NCI-H82 (cell line): ENCODE measurements around the gene DLX2.

Source experiments
- DNase-seq: peaks from one replicate; lab custom pipeline; 2025; lab: John Stamatoyannopoulos, UW

DLX2 gene

DNA sequence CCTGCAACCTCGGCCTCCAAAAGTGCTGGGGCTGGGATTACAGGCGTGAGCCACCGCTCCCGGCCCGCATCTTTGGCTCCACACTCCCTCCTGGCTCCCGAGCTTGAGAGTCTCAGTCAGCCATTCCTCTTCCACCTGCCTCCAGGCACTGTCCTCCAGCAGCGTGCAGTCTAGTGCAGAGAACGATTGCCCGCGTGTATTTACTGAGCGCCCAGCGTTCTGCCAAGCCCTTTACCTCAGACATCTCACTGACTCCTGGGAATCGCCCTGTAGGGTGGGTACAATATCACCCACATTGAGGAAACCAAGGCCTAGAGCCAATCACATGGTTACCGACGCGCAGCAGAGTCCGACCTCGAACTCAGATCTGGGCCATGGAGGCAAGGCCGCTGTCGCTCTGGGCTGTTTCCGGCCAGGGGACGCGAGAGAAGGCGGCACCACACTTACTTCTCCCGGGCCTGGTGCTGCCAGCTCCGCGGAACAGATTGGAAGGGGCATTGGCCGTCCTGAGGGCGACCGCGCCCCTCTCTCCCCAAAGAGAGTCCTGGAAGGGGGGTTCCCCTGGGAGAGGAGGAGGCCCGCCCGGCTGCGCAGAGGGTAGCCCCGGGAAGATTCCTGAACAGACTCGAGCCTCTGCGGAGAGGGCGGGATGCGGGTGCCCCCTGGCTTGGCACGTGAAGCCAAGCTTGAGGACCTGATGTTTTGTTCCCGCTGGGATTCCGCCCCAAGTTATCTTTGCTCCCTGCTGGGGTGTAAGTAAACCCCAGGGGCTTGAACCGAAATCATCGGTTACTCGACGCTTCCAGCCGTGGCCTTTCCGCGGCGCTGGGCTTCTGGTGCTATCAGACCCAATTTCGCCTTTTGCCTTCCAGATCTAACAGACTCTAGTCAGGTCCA is 5.2 kb upstream of the DLX2 start:
- no peak for DNase-seq

DNA sequence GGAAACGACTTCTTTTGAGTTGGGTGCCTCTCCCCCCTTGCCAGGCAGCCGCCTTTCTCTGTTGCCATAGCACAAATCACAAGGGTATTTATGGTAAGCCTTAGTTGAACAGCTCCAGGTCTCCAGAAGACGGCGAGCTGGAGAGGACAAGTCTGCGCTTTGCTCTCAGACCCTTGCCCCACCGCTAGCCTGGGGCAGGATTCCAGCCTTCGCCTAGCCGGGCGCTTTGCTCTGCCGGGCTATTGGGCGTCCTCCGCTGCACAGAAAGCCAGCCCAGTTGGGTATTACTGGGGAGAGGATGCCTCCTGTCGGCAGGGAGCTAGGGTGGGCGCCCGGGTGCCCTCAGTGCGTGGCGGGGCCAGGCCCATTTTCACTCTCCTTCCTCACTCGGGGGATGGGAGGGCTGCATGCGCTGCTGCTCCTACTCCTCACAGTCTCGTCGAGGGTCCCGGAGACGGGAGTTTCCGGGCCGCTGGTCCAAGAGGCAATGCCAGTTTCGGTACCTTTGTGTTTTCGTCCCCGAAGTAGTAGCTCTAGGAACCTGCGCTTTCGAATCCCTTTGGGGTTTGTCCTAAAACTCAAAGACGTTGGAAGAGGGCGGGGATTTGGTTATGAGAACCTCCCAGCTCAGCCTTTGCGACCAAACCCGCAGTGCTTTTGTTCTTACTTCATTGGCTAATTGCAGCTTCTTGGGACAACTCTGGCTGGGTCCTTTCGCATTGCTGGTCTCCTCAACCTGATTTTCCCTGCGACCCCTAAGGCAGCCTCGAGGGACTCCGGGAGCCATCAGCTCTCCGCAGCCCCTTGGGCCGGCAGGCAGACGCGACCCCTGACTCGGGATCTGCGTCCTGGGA is 3.6 kb upstream of the DLX2 start:
- DNase-seq, result peak; percentile 78

DNA sequence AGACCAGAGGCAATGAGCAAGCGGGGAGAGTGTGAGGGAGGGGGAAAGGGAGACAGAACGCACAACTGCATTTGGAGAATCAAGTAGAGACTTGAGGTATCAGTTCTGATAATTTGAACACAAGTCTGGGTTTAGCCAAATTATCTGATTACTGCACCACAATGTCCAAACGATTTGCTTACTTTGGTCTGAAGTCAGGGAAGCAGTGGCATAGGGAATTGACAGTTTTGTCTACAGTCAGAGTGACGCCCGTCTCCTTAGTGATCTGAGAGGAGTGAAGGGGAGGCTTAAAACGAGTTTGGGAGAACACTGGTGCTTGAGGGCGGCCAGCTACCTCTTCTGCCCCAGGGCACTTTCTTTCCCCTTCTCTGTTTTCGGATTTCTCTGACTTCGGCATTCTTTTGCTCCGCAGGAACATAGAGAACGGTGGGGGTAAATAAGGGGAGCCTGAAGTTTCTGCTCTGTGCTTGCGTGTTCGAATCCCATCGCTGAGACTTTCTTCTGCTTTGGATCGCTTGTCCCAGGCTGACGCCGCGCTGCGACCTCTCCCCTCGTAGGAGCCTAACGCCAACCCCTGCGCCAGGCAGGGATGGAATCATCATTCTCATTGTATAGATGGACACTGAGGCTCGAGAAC is 2.9 kb upstream of the DLX2 start:
- DNase-seq, result no peak

DNA sequence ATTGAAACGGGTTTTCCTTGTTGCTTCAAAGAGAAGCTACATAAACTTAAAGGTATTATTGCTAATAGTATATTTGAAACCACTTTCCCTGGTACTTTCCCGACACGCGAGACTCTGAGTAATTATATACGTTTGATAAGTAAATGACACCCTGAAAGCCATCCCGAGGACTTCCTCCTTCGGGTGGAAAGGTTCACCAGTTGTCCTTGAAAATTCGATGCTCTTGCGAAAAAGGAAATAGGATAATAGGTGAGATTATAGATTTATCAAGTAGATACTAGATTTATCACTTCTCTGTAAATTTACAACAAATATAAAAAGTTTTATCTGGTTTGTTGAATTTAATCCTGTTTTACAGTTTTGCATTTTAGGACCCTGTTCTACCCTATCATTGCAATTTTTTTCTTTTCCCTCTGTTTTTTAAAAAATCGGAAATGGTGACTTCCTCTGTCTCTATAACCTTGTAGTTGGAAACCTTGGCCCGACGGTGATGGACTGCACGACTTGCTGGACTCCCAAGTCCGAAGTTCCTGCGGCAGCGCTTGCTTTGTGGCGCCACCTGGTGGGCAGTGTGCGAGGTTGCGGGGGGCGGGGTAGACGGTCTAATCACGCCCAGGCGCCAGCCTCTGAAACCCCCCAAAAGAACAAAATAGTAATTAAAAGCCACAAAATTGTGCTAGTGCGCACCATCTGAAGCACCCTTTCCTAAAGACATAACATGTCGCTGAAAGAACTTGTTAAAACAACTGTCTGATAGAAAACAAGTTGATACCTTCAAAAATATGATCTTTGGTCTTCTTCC is 972 bp upstream of the DLX2 start:
- DNase-seq, result peak; percentile 87

DNA sequence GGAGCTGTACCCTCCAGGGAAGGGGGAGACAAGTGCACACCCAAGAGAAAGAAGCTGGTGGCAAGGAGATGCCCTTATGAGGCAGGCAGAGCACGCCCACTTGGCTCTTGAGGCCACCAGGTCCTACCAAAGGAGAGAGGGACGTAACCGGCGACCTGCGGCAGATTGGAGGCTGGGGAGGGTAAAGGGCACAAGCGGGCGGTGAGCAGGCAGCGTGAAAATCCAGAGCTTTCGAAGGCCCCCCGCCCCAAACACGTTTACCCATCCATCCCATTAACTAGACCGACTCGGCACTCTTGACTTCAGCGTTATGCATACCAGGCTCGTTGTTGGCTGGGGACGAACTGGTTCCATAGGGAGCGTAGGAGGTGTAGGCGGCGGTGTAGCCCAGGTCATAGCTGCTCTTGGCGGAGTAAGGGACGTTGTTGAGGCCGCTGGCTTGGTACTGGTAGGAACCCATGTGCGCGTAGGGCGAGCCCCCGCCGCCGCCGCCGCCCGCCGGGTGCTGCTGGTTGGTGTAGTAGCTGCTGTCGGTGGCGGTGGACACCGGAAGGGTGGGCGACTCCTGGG is 794 bp downstream of the DLX2 start:
- peak; percentile 69 for DNase-seq

DNA sequence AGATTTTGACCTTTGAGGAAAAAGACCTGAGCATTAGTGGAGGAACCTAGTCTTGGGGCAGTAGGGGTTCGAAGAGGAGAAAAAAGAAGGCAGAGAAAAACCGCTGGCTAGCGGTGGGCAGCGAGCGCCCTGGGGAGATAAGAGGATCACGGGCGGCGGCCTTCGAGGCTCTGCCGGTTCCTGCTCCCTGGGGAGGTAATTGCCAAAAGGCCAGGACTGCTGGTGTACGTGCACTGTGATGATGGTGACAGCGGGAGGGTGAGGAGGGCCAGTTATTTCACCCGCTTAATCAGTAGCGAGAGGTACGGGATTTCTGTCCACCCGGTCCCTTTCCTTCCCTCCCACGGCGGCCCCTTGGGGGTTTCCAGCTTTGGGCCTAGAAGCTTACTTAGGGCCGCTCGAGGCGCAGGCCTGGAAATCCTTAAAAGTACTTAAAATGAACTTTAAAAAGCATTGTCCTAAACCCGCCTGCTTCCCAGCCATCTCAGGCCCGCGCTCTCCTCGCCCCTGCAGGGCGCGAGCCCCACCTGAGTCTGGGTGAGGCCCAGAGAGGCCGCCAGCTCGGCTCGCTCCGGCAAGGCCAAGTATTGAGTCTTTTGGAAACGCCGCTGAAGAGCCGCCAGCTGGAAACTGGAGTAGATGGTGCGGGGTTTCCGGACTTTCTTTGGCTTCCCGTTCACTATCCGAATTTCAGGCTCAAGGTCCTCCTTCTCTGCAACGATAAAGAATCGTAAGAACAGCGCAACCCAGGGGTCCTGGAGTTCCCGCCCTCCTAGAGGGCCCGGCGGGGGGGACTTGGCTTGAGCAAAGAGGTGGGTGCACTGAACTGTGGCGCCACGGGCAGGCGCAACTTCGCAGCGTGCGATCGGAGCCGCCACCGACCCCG is 1.5 kb downstream of the DLX2 start:
- DNase-seq, result peak; percentile 63

DNA sequence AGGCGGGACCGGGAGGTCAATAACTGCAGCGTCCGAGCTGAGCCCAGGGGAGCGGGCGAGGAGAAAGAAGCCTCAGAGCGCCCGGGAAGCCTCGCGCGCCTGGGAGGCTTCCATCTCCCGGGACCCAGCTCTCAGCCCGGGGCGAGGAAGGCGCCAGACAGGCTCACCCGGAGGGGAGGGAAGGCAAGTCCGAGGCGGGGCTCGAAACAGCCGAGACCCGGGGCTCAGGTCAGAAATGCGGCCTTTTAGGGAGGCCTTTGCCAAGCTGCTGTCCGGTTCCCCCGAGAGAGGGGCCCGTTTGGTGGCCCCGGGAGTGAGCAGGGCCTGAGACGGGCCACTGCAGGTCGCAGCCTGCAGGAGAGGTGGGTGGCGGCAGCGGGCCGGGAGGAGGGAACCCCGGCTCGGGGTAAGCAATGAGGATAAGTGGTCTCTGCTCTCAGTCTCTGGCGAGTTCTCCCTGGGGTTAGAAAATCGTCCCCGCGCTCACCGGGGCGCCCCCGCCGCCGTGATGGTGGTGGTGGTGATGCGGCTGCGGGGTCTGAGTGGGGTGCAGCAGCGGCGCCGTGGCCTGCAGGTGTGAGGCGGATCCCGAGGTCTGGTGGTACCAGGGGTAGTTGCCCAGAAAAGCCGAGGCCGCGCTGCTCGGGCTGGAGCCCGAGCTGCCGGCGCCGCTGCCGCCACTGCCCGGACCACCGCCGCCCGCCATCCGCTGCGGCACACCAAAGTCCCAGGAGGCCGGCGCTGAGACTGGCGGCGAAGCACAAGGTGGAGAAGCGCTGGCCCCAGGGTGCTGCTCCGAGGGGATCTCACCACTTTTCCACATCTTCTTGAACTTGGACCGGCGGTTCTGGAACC is 2.4 kb downstream of the DLX2 start:
- DNase-seq, result peak; percentile 58

DNA sequence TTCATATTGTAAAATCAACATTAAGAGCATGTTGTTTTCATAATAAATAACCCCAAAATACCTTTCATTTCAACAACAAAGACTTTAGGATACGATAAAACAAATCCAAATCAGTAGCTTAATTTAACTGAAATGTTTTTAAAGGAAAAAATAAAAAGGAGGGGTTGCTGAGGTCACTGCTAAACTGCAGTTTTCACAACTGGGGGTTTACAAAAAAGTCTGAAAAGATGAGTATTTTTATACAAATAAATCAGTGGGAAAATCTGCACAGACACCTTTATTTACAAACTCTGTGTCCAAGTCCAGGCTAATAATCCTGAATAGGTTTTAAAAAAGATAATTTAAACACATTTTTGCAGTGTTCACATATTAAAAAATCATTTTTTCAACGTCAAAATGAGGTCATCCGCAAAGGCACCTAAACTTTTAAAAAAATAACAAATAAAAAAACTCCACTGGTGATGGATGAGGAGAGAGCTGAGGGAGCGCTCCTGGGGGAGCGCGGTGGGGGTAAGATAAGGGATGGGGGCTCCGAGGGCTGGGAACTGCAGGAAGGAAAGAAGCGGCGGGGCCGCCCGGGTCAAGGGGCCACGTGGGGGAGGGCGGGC is 3.1 kb downstream of the DLX2 start:
- no peak for DNase-seq

DNA sequence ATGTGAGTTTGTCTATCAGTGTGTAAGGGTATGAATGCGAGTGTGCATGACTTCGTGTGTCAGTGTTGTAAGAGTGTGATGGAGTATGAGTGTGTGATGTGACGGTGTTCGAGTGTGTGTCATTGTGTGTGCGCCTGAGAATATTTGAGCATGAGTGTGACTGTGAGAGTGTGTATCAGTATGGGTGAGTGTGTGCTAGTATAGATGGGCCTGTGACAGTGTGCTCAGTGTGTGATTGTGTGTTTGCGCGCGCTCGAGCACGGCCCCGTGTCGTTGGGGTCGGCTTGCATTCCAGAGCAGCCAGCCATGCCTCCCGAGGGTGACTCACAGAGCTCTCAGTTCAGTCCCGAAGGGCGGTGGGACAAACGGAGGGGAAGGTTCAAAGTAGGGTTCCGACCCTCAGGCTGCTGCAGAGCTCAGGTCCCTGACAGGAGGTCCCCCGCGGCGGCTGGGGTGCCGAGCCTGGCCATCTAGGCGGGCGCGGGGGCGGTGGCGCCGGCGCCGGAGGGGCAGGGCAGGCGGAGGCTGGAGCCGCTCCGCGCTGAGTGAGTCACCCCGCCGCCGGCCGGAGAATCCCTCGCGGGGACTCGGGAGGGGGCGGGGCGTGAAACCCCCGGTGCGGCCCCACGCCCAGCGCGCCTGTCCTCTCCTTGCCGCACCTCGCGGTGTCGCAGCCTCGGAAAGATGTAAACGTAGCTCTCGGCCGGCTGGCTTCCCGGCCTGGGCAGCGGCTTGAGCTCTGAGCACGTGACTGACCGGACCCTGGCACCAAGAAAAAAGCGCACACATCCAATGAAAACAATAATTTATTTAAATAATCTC is 3.8 kb downstream of the DLX2 start:
- peak; percentile 45 for DNase-seq

DNA sequence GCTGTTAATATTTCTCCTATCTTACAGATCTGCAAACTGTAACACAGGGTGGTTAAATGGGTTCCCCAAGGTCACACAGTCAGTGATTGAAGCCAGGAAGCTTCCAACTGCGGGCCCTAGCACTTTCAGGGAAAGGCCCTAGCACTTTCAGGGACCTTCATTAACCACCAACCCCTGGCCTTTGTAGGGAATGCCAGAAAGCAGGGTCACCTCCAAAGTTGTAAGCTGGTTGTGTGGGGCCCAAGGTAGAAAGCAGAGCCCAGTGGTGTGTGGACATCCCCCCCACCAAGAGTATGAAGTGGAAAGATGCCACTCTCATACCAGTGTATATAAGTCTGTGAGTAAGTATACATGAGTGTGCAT is 4.4 kb downstream of the DLX2 start:
- no peak for DNase-seq

DNA sequence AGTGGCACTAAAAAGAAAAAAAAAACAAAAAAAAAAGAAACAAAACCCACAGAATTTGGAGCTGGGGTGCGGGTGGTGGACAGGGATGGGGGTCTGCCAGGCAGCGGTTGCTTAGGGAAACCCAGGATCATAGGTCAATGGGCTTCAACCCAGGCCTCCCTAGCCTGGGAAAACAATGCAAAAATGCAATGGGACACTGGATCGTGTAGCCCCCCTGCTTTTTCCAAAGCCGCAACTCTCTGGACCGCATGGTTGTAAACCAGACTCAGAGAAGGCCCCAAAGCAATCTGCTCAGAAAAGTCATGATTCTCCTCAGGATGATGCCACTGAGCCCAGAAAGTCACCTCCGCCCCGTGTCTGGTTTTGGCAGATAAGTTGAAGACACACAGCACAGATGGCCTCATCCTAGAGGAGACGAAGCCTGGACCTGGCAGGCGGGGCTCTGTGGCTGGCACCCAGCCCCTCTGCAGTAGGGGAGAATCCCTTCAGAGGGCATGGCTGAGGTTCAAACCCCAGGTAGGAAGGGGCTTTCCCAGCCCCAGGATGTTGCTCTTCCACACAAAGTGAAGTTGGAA is 5.1 kb downstream of the DLX2 start:
- peak; percentile 25 for DNase-seq

DNA sequence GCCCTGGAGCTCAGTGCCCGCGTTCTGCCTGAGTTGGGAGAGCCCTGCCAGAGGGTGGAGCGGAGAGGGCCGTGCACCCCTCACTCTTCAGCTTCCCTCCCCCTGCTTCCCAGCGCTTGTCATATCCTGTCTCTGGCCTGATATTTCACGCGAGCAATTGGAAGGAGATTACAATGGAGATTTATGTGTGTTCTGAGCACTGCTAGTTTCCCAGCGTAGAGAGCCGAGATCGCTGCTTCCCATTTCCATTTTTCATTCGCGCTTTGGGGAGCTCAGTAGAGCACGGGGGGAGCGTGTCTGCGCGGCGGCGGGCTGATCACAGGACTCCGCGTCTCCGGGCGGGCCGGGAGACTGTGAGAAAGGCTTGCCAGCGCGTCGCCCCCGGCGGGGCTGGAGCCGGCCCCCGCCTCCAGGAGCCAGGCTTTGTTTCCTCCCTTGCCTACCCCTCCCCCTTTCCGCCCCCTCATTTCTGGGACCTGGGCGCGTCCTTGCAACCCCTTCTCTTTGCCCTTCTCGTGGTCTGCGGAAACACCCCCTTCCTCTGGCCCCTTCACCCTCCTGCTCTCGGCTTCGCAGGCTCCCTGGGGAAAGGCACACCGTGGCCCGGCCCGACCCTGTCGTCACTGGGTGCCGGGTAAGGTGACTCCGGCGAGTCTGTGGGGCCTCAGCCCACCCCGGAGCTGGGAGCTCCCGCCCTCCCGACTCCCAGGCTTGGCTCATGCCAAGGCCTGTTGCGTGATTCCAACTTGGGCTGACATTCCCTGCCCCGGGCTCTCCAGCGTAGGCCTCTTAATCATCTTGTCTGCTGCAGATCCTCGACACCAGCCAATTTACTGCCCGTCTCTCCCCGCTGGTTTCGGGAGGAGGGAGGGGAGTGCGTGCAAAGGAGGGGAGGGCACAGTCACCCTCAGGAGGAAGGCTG is 5.8 kb downstream of the DLX2 start:
- DNase-seq, result peak; percentile 31

DNA sequence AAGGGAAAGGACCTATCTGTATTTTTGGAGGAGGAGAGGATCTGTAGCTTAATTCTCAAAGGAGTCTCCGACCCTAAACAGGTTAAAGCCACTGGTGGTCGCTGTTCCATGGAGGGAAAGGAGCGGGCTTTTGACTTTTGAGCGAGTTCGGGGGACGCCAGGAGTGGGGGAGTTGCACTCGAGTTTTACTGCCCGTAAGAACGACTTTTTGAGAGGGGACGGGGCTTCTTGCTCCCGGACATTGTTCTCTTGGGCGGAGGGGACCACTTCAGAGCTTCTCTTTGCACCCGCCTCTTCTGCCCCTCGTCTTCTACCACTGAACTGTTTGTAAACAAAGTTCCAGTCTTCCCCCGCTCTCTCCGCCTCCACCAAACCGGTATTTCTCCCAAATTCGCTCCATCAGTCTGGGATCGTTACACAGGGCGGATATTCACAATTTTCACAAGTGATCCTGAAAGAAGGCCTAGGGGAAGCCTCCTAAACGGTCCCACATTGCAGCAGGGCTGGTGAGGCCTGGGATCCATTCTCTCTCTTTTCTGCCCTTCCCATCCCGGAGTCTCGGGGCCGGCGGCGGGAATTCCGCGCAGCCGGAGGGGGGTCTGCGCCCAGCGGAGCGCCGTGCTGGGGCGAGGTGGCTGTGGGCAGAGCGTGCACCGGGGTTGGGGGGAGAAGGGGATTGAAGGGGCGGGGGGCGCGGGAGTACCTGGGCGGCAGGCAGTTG is 6.6 kb downstream of the DLX2 start:
- peak; percentile 49 for DNase-seq

DNA sequence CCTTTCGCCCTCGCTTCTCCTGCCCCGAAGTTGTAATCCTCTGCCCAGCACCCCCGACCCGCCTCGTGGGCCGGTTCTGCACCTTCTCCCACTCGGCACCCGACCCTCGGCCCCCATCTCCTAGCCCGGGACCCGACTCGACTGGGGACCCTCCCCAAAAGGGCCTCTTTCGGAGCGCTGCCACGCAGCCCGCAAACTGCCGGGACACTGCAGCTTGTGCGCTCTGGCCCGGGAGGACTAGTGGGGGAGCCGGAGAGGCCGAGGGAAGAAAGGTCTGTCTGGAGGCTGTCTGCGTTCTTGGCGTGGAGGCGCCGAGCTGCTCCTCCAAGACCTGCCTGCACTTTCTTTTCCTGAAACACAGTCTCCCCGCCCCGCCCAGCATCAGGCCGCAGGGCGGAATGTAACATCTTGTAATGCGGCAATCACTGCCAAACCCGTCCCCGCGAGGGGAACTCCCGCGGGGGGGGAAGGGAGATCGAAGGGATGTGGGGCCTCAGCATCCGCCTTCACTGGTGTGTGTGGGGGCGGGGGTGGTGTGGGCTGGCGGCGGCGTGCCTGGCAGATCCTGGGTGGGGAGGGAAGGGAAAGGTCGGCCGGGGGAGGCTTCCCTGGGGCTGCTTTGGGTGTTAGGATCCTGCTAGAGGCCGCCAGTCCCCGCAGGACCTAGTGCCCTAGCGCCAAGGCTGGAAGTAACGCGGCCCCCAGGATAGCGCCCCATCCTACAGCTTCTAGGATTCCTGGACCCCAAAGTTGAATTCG is 7.4 kb downstream of the DLX2 start:
- peak; percentile 63 for DNase-seq
